ENCODE data around the gene SVOPL. TPM values are rescaled to one million over a fixed set of nuclear protein-coding genes. Genes with fewer than 3 reads are reported as not detected.

SVOPL gene
- polyA plus RNA-seq, 1 of the 3 experiments (the other 2 are of a cell fraction), result not detected

DNA sequence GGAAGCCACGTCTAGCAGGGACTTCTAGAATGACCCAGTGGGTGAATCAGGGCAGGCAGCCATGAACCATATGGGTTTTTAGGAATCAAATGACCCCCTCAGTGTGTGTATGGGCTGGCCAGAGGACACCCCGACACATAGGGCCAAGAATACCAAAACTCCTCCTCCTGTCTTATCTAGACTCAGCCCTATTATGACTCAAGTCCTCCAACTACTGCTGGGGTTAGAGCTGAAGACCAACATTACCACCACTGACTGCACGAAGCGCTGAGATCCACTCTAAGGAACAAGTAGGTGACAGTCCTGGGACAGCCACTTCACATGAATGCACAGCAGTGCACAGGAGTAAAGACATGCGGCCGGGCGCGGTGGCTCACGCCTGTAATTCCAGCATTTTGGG, 11.5 kb upstream of the SVOPL start:
- H3K79me2 ChIP-seq (ENCODE audit: insufficient read depth), result no peaks in the 10 kb centered on the region
- H3K4me1 ChIP-seq (ENCODE audit: control insufficient read depth in 1 of 2, insufficient read depth in 2 of 2, low read depth in 1 of 2, low read length in 1 of 2), result no peaks in the 10 kb centered on the region
- H3K9ac ChIP-seq, result no peak overlapping the region
- DNase-seq, result no peak
- no peak overlapping the region for H2AFZ ChIP-seq (ENCODE audit: low read depth)
- no peak overlapping the region for H3K4me2 ChIP-seq
- no peak for TF ChIP-seq MEF2A (IDR thresholded peaks at IDR 0.05; ENCODE audit: borderline replicate concordance, low read depth)
- no peak for TF ChIP-seq RFX5 (IDR thresholded peaks at IDR 0.05; ENCODE audit: low read length)
- TF ChIP-seq, protein P1, sequence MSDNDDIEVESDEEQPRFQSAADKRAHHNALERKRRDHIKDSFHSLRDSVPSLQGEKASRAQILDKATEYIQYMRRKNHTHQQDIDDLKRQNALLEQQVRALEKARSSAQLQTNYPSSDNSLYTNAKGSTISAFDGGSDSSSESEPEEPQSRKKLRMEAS (IDR thresholded peaks at IDR 0.05; ENCODE audit: low read depth), result no peak
- H3K36me3 ChIP-seq (replicated peaks in 1 of 2; ENCODE audit: control insufficient read depth in 1 of 2, insufficient read depth in 2 of 2, low read length in 1 of 2), result no peaks in the 10 kb centered on the region
- H4K20me1 ChIP-seq (ENCODE audit: insufficient read depth), result no peaks in the 10 kb centered on the region
- CTCF ChIA-PET, result interaction anchor here (1.1 kb wide), 1 partner anchor 9 kb away, joined by 3 read pairs; no protein-coding TSS in a partner anchor
- H3K27me3 ChIP-seq (ENCODE audit: insufficient read depth), result no peaks in the 10 kb centered on the region
- H3F3A ChIP-seq (replicated peaks; ENCODE audit: insufficient read depth), result no peaks in the 10 kb centered on the region
- 68% methylated on average over 9 of the region's 9 CpGs for WGBS (ENCODE audit: low lambda C conversion rate)
- no peak overlapping the region for H3K4me3 ChIP-seq (ENCODE audit: low read depth in 2 of 2, low read length in 1 of 2)
- H3K9me3 ChIP-seq, result no peaks in the 10 kb centered on the region; the same call in 1 of the 2 replicates
- POLR2A ChIA-PET, result no interaction called here
- H3K9me2 ChIP-seq, result no peaks in the 10 kb centered on the region
- H3K27ac ChIP-seq (ENCODE audit: low read depth in 2 of 2, low read length in 1 of 2), result no peak overlapping the region

- Histone ChIP-seq H3K9ac (no peak overlapping the region), H3K9me3 (no peaks in the 10 kb centered on the region; the same call in 1 of the 2 replicates), H3K79me2 (ENCODE audit: insufficient read depth) (no peaks in the 10 kb centered on the region), H3F3A (replicated peaks; ENCODE audit: insufficient read depth) (no peaks in the 10 kb centered on the region), H3K36me3 (replicated peaks in 1 of 2; ENCODE audit: control insufficient read depth in 1 of 2, insufficient read depth in 2 of 2, low read length in 1 of 2) (no peaks in the 10 kb centered on the region), H3K27ac (ENCODE audit: low read depth in 2 of 2, low read length in 1 of 2) (no peak overlapping the region), H2AFZ (ENCODE audit: low read depth) (no peak overlapping the region), H3K4me3 (ENCODE audit: low read depth in 2 of 2, low read length in 1 of 2) (no peak overlapping the region), H3K27me3 (ENCODE audit: insufficient read depth) (no peaks in the 10 kb centered on the region), H3K4me1 (ENCODE audit: control insufficient read depth in 1 of 2, insufficient read depth in 2 of 2, low read depth in 1 of 2, low read length in 1 of 2) (no peaks in the 10 kb centered on the region), H3K4me2 (no peak overlapping the region), H3K9me2 (no peaks in the 10 kb centered on the region), H4K20me1 (ENCODE audit: insufficient read depth) (no peaks in the 10 kb centered on the region)
- ChIA-PET CTCF (interaction anchor here (0.6 to 1.6 kb wide), 3 partner anchors 28 to 167 kb away, joined by 3 to 8 read pairs (median 3); no protein-coding TSS in a partner anchor), POLR2A (no interaction called here)
- TF ChIP-seq JUND (IDR thresholded peaks at IDR 0.05) (no peak), GABPA (IDR thresholded peaks at IDR 0.05; ENCODE audit: low read depth) (no peak)
- 45% methylated on average over 15 of the region's 15 CpGs for WGBS (ENCODE audit: low lambda C conversion rate)
- no peak for DNase-seq
Measured at GRCh38 chr7:138710536-138711385, 9.6 kb upstream of the SVOPL start.

DNA sequence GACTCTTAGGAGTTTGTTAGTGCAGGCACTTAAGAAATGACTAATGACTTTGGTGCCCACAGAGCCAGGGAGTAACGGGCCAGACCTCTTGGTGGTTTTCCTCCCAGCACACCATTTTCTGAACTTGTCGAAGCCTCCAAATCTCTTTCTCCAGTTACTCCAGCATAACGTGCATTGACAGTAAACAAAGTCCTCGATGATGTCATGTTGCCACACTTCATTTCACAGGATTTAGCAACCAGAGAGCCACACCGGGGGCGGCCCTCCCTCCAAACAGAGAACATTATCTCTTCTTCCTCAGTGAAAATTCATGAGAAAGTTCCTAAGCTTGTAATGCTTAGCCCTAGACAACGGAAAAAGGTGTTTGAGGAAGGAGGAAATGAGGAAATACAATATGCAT, 4.0 kb upstream of the SVOPL start:
- Histone ChIP-seq H3K9ac (no peak overlapping the region), H3K79me2 (ENCODE audit: insufficient read depth) (no peaks in the 10 kb centered on the region), H3K36me3 (replicated peaks in 1 of 2; ENCODE audit: control insufficient read depth in 1 of 2, insufficient read depth in 2 of 2, low read length in 1 of 2) (no peaks in the 10 kb centered on the region), H3K9me2 (no peaks in the 10 kb centered on the region), H3K27ac (ENCODE audit: low read depth in 2 of 2, low read length in 1 of 2) (no peak overlapping the region), H4K20me1 (ENCODE audit: insufficient read depth) (no peaks in the 10 kb centered on the region), H3F3A (replicated peaks; ENCODE audit: insufficient read depth) (no peaks in the 10 kb centered on the region), H3K4me1 (ENCODE audit: control insufficient read depth in 1 of 2, insufficient read depth in 2 of 2, low read depth in 1 of 2, low read length in 1 of 2) (no peaks in the 10 kb centered on the region), H3K9me3 (no peaks in the 10 kb centered on the region), H3K4me3 (ENCODE audit: low read depth in 2 of 2, low read length in 1 of 2) (no peak overlapping the region), H3K4me2 (no peak overlapping the region), H3K27me3 (ENCODE audit: insufficient read depth) (no peaks in the 10 kb centered on the region), H2AFZ (ENCODE audit: low read depth) (no peak overlapping the region)
- ChIA-PET POLR2A (no interaction called here), CTCF (interaction anchor here (0.6 to 1.0 kb wide), 2 partner anchors 14 to 36 kb away, joined by 3 read pairs; no protein-coding TSS in a partner anchor)
- 46% methylated on average over 7 of the region's 7 CpGs for WGBS (ENCODE audit: low lambda C conversion rate)
- DNase-seq, result no peak
- TF ChIP-seq NFIC (IDR thresholded peaks at IDR 0.05; ENCODE audit: borderline replicate concordance) (no peak), ZBTB33 (IDR thresholded peaks at IDR 0.05; ENCODE audit: borderline replicate concordance, low read depth) (no peak), GABPA (IDR thresholded peaks at IDR 0.05; ENCODE audit: low read depth) (no peak), REST (IDR thresholded peaks at IDR 0.05; ENCODE audit: low read depth, low read length) (no peak), ELF1 (IDR thresholded peaks at IDR 0.05) (no peak), RFX5 (IDR thresholded peaks at IDR 0.05; ENCODE audit: low read length) (no peak), SMC3 (IDR thresholded peaks at IDR 0.05; ENCODE audit: low read depth, low read length) (no peak)
